Measurements from ENCODE around the gene DCTN3. TPM values are rescaled to one million over a fixed set of nuclear protein-coding genes. Genes with fewer than 3 reads are reported as not detected.

DCTN3 gene
- total RNA-seq, 1 donor from 2014 or later = 79.5 TPM

- Mint-ChIP-seq H3K4me3 (ENCODE audit: unreplicated experiment) (peak overlapping the region; percentile 75), H3K27me3 (ENCODE audit: low read depth) (no peaks in the 10 kb centered on the region), H3K27ac (ENCODE audit: unreplicated experiment) (peak overlapping the region; percentile 87)
Observed at GRCh38 chr9:34612788-34613390, 7.4 kb downstream of the DCTN3 start.

GRCh38 chr9:34611811-34612787 lies 8.2 kb downstream of the DCTN3 start, which contains the start of gene RPP25L:
Gene RPP25L, minus strand, starts transcription at chr9:34612097. Its CDS starts 801 bp downstream, at chr9:34611296.
- Mint-ChIP-seq H3K36me3 (ENCODE audit: low read depth) (peaks cover 5% of the 10 kb centered on the region), H3K9me3 (ENCODE audit: low read depth) (no peaks in the 10 kb centered on the region), H3K27me3 (ENCODE audit: low read depth) (no peaks in the 10 kb centered on the region), H3K27ac (ENCODE audit: unreplicated experiment) (peak within 1 kb of the TSS; percentile 87), H3K4me3 (ENCODE audit: unreplicated experiment) (peak within 1 kb of the TSS; percentile 75), H3K4me1 (ENCODE audit: low read depth) (peaks cover 19% of the 10 kb centered on the region)
- no peak for DNase-seq (ENCODE audit: low spot score)
- no peak for TF ChIP-seq CTCF (IDR thresholded peaks at IDR 0.05)

More at GRCh38 chr9:34612788-34613390, 7.4 kb downstream of the DCTN3 start:
- TF ChIP-seq CTCF (IDR thresholded peaks at IDR 0.05) = peak; percentile 92
- H3K36me3 Mint-ChIP-seq (ENCODE audit: low read depth) = peaks cover 8% of the 10 kb centered on the region
- DNase-seq (ENCODE audit: low spot score) = no peak
- H3K4me1 Mint-ChIP-seq (ENCODE audit: low read depth) = peaks cover 19% of the 10 kb centered on the region
- H3K9me3 Mint-ChIP-seq (ENCODE audit: low read depth) = no peaks in the 10 kb centered on the region

- H3K4me3 Mint-ChIP-seq (ENCODE audit: unreplicated experiment) = peak overlapping the region; percentile 75
- no peak for TF ChIP-seq CTCF (IDR thresholded peaks at IDR 0.05)
- peaks cover 19% of the 10 kb centered on the region for H3K4me1 Mint-ChIP-seq (ENCODE audit: low read depth)
- no peak for DNase-seq (ENCODE audit: low spot score)
- H3K27ac Mint-ChIP-seq (ENCODE audit: unreplicated experiment) = peak overlapping the region; percentile 58
- H3K27me3 Mint-ChIP-seq (ENCODE audit: low read depth) = no peaks in the 10 kb centered on the region
- H3K36me3 Mint-ChIP-seq (ENCODE audit: low read depth) = peaks cover 2% of the 10 kb centered on the region
- no peaks in the 10 kb centered on the region for H3K9me3 Mint-ChIP-seq (ENCODE audit: low read depth)
Observed at GRCh38 chr9:34611251-34611810, 9.0 kb downstream of the DCTN3 start.

GRCh38 chr9:34610434-34611206 lies 9.7 kb downstream of the DCTN3 start:
- H3K4me1 Mint-ChIP-seq (ENCODE audit: low read depth) = peaks cover 19% of the 10 kb centered on the region
- no peak for DNase-seq (ENCODE audit: low spot score)
- no peaks in the 10 kb centered on the region for H3K27me3 Mint-ChIP-seq (ENCODE audit: low read depth)
- H3K27ac Mint-ChIP-seq (ENCODE audit: unreplicated experiment) = no peak overlapping the region
- no peak overlapping the region for H3K4me3 Mint-ChIP-seq (ENCODE audit: unreplicated experiment)
- no peaks in the 10 kb centered on the region for H3K36me3 Mint-ChIP-seq (ENCODE audit: low read depth)
- H3K9me3 Mint-ChIP-seq (ENCODE audit: low read depth) = no peaks in the 10 kb centered on the region
- TF ChIP-seq CTCF (IDR thresholded peaks at IDR 0.05) = no peak

All from chondrocyte (in vitro differentiated cells).